Upper lobe of left lung (tissue), 6 donors: ENCODE measurements around the gene PTGIS. TPM values are rescaled to one million over a fixed set of nuclear protein-coding genes. Genes with fewer than 3 reads are reported as not detected.

Experiments used
- ATAC-seq, 2 donors: fragments of 200-7000 bp; cut with Tn5 transposase; one replicate each; pipeline ENCODE4 v1.9.1; 2022; ENCODE audit warnings: mild to moderate bottlenecking in 2 of 2, moderate library complexity in 2 of 2; ENCODE audit not compliant: low FRiP score in 2 of 2
- DNase-seq, 2 donors: peaks; one replicate each; pipeline ENCODE4 v3.0.0-alpha.2; 2019 to 2020
- H3K27ac ChIP-seq, 4 donors: fragments of 200-600 bp; sonication (generic); one replicate each; pipeline ENCODE4 v1.5.1; 2016 to 2019
- H3K27me3 ChIP-seq, 4 donors: fragments of 200-600 bp; sonication (generic); one replicate each; pipeline ENCODE4 v1.5.1; 2017 to 2019
- H3K36me3 ChIP-seq, 4 donors: fragments of 200-600 bp; sonication (generic); one replicate each; pipeline ENCODE4 v1.5.1; 2016 to 2019
- H3K4me1 ChIP-seq, 4 donors: fragments of 200-600 bp; sonication (generic); one replicate each; pipeline ENCODE4 v1.5.1; 2018 to 2019
- H3K4me3 ChIP-seq, 4 donors: fragments of 200-600 bp; sonication (generic); one replicate each; pipeline ENCODE4 v1.5.1; 2017 to 2019; ENCODE audit warnings: mild to moderate bottlenecking in 2 of 4, moderate library complexity in 1 of 4
- H3K9me3 ChIP-seq, 4 donors: fragments of 200-600 bp; sonication (generic); one replicate each; pipeline ENCODE4 v1.5.1; 2018 to 2019
- EP300 ChIP-seq, 4 donors: sonication (generic); formaldehyde crosslinking; IDR thresholded peaks; one replicate each; pipeline ENCODE4 v1.5.1; 2017; ENCODE audit warnings: antibody characterized with exemption in 4 of 4, control low read depth in 2 of 4
- POLR2A ChIP-seq, 4 donors: fragments of 450-650 bp; IDR thresholded peaks; one replicate each; pipeline ENCODE4 v1.5.1; 2016 to 2017; ENCODE audit warnings: antibody characterized with exemption in 4 of 4, mild to moderate bottlenecking in 2 of 4
- POLR2AphosphoS5 ChIP-seq, 2 donors: sonication (generic); formaldehyde crosslinking; IDR thresholded peaks; one replicate each; pipeline ENCODE4 v1.5.1; 2017; ENCODE audit warnings: antibody characterized with exemption in 2 of 2
- WGBS, 2 donors: methylation state at CpG; one replicate each; pipeline ENCODE4 v1.1.5; 2017 to 2018; 5-methylcytosine and 5-hydroxymethylcytosine counted together
- total RNA-seq, 6 donors: library from RNA; depleted of rRNA in 4 of 6; stranded (reverse); fragments of >200 nt in 4 of 6; gene quantifications; one replicate each; pipeline versions ENCODE4 v1.1.0 to v1.2.1, GENCODE V29; 2016 to 2021
- TF ChIP-seq, protein P1 (sequence below), 6 experiments: fragments of 450-650 bp in 4 of 6; fragments of 200-600 bp in 2 of 6; sonication (generic) in 2 of 6; IDR thresholded peaks; one replicate each; pipeline ENCODE4 v1.5.1; 2016 to 2019; ENCODE audit warnings: antibody characterized with exemption in 6 of 6
- donor health status: DM: no; HTN: no; CAD: no; lungs with moderate emphysema.
- donor health status: DM: no; HTN: yes; CAD: no; lungs with severe emphysema.

The PTGIS gene
- total RNA-seq, 6 donors from 2014 or later, result 8.2 to 71.4 (median 18.4) TPM

DNA sequence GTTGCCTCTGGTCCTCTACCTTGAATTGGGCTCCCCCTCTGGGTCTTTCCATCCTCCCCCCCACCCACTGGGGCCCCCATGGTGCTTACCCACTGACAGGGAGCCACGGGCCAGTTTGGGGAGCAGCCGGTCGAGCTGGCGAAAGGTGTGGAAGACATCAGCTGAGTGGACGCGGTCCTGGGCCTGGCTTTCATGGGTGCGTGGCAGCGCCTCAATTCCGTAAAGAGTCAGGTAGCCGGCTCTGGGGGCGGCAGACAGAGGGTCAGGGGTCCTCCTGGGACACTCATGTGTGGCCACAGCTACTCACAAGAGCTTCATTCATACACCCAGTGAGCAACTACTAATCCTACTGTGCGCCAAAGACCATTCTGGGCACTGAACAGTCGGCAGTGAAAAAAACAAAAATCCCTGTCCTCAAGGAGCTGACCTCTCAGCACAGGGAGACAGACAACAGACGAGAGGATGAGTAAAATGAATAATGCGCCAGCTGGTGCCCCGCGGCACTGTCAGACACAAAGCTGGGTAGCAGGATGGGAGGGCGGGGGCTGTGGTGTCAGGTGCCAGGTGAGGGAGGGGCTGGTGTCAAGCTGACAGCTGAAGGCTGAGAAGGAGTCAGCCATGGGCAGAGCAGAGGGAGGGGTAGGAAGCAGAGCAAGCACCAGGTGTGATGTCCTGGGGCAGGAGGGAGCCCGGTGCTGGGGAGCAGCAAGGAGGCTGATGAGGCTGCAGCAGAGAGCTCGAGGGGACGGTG is 28.3 kb downstream of the PTGIS start:
- peaks cover 0 to 6% (median 0%) of the 10 kb centered on the region in 4 donors for H3K4me1 ChIP-seq
- WGBS, 2 donors, result 93 to 94% methylated on average over 19 to 21 of the region's 21 CpGs
- TF ChIP-seq POLR2AphosphoS5 (IDR thresholded peaks at IDR 0.05), result no peak
- TF ChIP-seq, protein P1, sequence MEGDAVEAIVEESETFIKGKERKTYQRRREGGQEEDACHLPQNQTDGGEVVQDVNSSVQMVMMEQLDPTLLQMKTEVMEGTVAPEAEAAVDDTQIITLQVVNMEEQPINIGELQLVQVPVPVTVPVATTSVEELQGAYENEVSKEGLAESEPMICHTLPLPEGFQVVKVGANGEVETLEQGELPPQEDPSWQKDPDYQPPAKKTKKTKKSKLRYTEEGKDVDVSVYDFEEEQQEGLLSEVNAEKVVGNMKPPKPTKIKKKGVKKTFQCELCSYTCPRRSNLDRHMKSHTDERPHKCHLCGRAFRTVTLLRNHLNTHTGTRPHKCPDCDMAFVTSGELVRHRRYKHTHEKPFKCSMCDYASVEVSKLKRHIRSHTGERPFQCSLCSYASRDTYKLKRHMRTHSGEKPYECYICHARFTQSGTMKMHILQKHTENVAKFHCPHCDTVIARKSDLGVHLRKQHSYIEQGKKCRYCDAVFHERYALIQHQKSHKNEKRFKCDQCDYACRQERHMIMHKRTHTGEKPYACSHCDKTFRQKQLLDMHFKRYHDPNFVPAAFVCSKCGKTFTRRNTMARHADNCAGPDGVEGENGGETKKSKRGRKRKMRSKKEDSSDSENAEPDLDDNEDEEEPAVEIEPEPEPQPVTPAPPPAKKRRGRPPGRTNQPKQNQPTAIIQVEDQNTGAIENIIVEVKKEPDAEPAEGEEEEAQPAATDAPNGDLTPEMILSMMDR (IDR thresholded peaks at IDR 0.05), result no peak
- TF ChIP-seq EP300 (IDR thresholded peaks at IDR 0.05), result no peak
- TF ChIP-seq POLR2A (IDR thresholded peaks at IDR 0.05), result no peak
- no peaks in the 10 kb centered on the region for H3K27me3 ChIP-seq
- H3K27ac ChIP-seq, result no peak overlapping the region
- H3K4me3 ChIP-seq, result no peak overlapping the region
- H3K9me3 ChIP-seq, result no peaks in the 10 kb centered on the region
- no peaks in the 10 kb centered on the region for H3K36me3 ChIP-seq
- ATAC-seq, result no peak
- DNase-seq, result peak in 1 of 2 donors; percentile 46

DNA sequence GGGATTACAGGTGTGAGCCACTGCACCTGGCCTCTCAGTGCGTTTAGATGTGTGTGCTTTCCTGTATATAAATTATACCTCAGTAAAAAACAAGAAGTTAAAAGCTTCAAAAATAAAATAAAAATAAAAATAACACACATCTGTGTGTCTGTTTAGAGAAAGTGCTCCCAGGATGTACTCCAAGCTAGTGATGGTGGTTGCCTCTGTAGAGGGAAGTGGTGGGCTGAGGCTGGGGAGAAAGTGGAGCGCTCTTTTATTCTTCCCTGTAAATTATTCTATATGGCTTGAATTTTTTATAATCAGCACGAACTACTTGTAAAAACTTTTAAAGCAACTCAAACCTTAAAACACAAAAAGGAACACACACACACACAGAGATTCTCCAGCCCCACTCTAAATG is 29.0 kb downstream of the PTGIS start:
- Histone ChIP-seq H3K9me3 (no peaks in the 10 kb centered on the region), H3K27me3 (no peaks in the 10 kb centered on the region), H3K36me3 (no peaks in the 10 kb centered on the region), H3K4me3 (no peak overlapping the region), H3K27ac (no peak overlapping the region), H3K4me1 (peaks cover 0 to 11% (median 0%) of the 10 kb centered on the region in 4 donors)
- 87 to 97% methylated on average over 3 of the region's 3 CpGs for WGBS, 2 donors
- no peak for ATAC-seq
- TF ChIP-seq EP300 (IDR thresholded peaks at IDR 0.05), result no peak
- no peak for TF ChIP-seq POLR2A (IDR thresholded peaks at IDR 0.05)
- TF ChIP-seq, protein P1 (IDR thresholded peaks at IDR 0.05), result no peak
- no peak for TF ChIP-seq POLR2AphosphoS5 (IDR thresholded peaks at IDR 0.05)
- DNase-seq, result no peak

DNA sequence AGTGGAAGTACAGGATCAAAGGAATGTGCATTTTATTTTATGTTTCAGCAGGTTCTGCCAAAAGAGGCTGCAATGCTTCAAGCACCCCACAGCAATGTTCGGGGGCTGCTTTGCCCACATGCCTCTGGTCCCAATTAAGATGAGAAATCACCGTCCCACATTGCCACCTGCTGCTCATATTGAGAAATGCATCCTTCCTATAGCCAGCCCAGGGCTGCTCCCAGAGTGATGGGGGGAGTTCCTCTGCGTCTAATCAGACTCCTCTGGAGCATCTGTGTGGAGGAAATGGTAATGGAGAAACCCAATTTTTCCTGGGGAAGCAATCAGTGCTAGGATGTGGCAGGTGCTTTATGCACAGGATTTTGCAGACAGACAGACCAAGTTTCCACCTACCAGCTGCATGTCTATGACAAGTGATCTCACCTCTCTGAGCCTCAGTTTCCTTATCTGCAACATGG is 33.7 kb downstream of the PTGIS start:
- peak in 1 of 2 donors; percentile 35 for DNase-seq

DNA sequence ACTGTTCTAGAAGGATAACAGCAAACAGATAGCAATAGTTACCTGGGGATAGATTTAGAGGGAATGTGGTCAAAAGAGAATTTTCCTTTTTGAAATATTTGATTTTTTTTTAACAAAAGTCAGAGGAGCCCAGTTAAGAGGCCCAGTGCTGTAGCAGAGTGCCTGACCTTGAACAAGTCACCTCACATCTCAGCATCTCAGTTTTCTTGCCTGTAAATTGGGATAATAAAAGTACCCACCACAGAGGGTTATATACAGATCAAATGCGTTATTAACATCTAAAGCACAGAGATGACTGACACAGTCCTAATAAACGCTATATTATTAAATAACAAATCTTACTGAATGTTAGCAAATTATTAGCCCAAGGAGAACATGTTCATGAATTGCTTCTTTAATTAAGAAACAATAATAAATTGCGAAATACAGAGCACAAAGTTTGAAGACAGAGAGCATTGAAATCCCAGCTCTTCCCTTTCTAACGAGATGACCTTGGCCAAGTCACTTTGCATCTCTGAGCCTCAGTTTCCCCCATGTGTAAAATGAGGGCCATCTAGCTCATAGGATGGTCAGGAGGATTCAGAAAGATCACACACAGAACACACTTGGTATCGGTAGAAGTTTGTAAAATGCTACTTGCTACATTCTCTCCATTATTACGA is 35.5 kb downstream of the PTGIS start:
- Histone ChIP-seq H3K27ac (no peak overlapping the region), H3K36me3 (no peaks in the 10 kb centered on the region), H3K27me3 (no peaks in the 10 kb centered on the region), H3K4me1 (peaks cover 0 to 4% (median 0%) of the 10 kb centered on the region in 4 donors), H3K4me3 (no peak overlapping the region), H3K9me3 (no peaks in the 10 kb centered on the region)
- DNase-seq (no peak), ATAC-seq (no peak)
- TF ChIP-seq, protein P1 (IDR thresholded peaks at IDR 0.05), result no peak
- TF ChIP-seq POLR2AphosphoS5 (IDR thresholded peaks at IDR 0.05) (no peak), EP300 (IDR thresholded peaks at IDR 0.05) (no peak), POLR2A (IDR thresholded peaks at IDR 0.05) (no peak)
- WGBS, 2 donors, result 89 to 90% methylated on average over 6 of the region's 6 CpGs

More for the DNA sequence above, 33.7 kb downstream of the PTGIS start:
- Histone ChIP-seq H3K4me3 (no peak overlapping the region), H3K9me3 (no peaks in the 10 kb centered on the region), H3K36me3 (no peaks in the 10 kb centered on the region), H3K27me3 (no peaks in the 10 kb centered on the region), H3K27ac (no peak overlapping the region), H3K4me1 (peaks cover 0 to 4% (median 0%) of the 10 kb centered on the region in 4 donors)
- 1 to 6% methylated on average over 3 of the region's 3 CpGs for WGBS, 2 donors
- peak; percentile 55 to 82 for ATAC-seq
- TF ChIP-seq, protein P1 (IDR thresholded peaks at IDR 0.05), result peak; percentile 57 to 85 (median 74)
- TF ChIP-seq POLR2AphosphoS5 (IDR thresholded peaks at IDR 0.05) (no peak), EP300 (IDR thresholded peaks at IDR 0.05) (no peak), POLR2A (IDR thresholded peaks at IDR 0.05) (no peak)
